ENCODE measurements around the gene KCNQ1OT1.

The KCNQ1OT1 gene

DNA sequence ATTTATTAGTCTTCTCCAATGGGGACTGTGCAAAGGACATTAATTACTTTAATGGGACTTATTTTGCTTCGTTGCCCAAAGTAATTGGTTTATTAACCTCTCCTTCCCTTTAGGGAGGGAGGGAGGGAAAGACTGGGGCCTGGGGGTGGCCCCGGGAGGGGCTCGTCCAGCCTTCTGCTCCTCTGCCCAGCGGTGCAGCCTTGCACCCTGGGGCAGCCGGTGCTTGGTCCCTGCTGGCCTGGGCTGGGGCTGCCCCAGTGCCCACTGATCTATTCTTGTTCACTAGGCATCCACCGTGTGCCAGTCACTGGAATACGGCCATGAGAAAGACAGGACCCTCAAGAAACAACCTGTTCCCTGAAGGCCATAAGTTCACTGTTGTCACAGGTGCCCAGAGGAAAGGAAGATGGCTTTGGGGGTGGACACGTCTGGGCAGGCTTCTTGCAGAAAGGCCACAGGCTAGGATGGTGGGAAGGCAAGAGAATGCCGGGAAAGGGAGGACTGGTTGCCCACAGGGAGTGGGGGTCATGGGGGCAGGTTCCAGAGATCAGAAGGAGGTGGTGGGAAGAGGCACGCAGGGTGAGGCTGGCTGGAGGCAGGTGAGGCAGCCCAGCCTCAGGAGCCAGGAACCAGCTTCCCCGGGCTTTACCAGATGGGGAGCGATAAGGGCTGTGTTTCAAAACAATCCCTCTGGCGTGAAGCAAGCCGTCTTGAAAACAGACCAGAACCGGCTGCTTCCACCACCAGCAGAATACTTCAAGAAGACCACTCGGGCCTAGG, 47.6 kb upstream of the KCNQ1OT1 start:
- no peaks in the 10 kb centered on the region for H4K20me1 ChIP-seq (ENCODE audit: insufficient read depth, low read length)
- no peaks in the 10 kb centered on the region for H3K9me3 ChIP-seq (ENCODE audit: insufficient read depth, low read length)
- no peaks in the 10 kb centered on the region for H3K36me3 ChIP-seq (replicated peaks; ENCODE audit: low read depth, low read length)
- H2AFZ ChIP-seq (ENCODE audit: low read depth, low read length), result no peak overlapping the region
- H3K9ac ChIP-seq (ENCODE audit: low read length), result no peak overlapping the region
- H3K4me3 ChIP-seq (ENCODE audit: low read length), result no peak overlapping the region
- no peak for TF ChIP-seq EZH2phosphoT487 (IDR thresholded peaks at IDR 0.05; ENCODE audit: low read depth)
- TF ChIP-seq, protein P1, sequence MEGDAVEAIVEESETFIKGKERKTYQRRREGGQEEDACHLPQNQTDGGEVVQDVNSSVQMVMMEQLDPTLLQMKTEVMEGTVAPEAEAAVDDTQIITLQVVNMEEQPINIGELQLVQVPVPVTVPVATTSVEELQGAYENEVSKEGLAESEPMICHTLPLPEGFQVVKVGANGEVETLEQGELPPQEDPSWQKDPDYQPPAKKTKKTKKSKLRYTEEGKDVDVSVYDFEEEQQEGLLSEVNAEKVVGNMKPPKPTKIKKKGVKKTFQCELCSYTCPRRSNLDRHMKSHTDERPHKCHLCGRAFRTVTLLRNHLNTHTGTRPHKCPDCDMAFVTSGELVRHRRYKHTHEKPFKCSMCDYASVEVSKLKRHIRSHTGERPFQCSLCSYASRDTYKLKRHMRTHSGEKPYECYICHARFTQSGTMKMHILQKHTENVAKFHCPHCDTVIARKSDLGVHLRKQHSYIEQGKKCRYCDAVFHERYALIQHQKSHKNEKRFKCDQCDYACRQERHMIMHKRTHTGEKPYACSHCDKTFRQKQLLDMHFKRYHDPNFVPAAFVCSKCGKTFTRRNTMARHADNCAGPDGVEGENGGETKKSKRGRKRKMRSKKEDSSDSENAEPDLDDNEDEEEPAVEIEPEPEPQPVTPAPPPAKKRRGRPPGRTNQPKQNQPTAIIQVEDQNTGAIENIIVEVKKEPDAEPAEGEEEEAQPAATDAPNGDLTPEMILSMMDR (IDR thresholded peaks at IDR 0.05; ENCODE audit: low read depth, low read length), result no peak
- H3K27me3 ChIP-seq (ENCODE audit: low read depth, low read length), result no peaks in the 10 kb centered on the region
- no peaks in the 10 kb centered on the region for H3K79me2 ChIP-seq (ENCODE audit: low read length)
- no peaks in the 10 kb centered on the region for H3K4me1 ChIP-seq (ENCODE audit: low read length)
- H3K4me2 ChIP-seq (ENCODE audit: low read length), result no peak overlapping the region
- no peak overlapping the region for H3K27ac ChIP-seq (ENCODE audit: low read length)

DNA sequence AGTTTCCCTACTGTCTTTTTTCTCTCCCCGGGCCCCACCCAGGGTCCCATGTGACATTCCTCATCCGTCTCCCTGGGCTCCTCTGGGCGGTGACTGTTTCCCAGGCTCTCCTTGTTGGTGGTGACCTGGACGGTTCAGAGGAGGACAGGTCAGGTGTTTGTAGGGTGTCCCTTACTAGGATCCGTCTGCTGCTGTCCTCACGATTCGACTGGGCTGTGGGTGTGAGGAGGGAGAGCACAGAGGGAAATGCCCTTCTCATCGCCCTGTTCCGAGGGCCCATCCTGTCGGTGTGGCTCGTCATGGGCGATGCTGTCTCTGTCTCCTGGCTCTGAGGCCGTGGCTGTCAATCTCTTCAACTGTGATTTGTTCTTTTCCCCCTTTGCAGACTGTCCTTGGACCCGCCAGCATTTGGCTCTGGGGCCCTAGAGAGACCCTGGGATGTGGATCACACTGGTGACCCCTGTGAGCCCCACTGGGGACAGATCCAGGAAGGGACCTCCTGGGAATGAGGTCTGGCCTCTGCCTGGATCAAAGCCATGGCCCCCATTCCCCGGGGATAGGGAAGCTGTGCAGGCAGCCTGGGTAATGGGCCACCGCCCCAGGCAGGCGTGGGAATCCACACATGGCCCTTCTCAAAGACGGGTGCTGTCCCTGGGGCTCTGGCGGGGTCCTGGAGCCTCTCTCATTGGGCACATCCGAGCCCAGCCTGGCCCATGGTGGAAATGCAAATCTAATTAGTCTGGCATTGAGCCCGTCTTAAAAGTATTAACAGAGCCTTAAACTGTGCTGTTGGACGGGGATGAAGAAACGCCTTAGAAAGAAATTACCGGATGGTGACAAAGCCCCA, 46.8 kb upstream of the KCNQ1OT1 start:
- Histone ChIP-seq H3K9me3 (ENCODE audit: insufficient read depth, low read length) (no peaks in the 10 kb centered on the region), H2AFZ (ENCODE audit: low read depth, low read length) (no peak overlapping the region), H3K36me3 (replicated peaks; ENCODE audit: low read depth, low read length) (no peaks in the 10 kb centered on the region), H3K9ac (ENCODE audit: low read length) (no peak overlapping the region), H3K27ac (ENCODE audit: low read length) (no peak overlapping the region), H3K4me1 (ENCODE audit: low read length) (no peaks in the 10 kb centered on the region), H3K27me3 (ENCODE audit: low read depth, low read length) (no peaks in the 10 kb centered on the region), H3K4me2 (ENCODE audit: low read length) (no peak overlapping the region), H4K20me1 (ENCODE audit: insufficient read depth, low read length) (no peaks in the 10 kb centered on the region), H3K79me2 (ENCODE audit: low read length) (no peaks in the 10 kb centered on the region), H3K4me3 (ENCODE audit: low read length) (no peak overlapping the region)
- TF ChIP-seq, protein P1 (IDR thresholded peaks at IDR 0.05; ENCODE audit: low read depth, low read length), result no peak
- no peak for TF ChIP-seq EZH2phosphoT487 (IDR thresholded peaks at IDR 0.05; ENCODE audit: low read depth)

DNA sequence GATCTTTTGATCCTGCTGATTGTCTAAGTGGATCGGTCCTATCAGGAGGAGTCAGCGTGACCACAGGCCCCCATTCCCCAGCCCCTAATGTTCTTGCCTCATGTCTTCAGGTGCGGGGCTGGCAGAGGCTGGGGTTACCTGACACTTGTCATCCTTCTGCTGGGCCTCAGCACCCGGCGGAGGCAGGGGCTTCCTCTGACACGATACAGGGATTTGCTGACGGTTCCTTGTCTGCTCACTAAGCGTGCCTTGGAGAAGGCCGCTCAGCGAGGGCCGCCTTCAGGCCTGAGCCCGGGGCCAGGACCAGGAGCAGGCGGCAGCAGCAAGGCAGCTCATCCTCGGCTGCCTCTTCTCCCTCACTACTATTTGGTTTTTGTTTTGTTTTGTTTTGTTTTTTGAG, 45.7 kb upstream of the KCNQ1OT1 start:
- TF ChIP-seq EZH2phosphoT487 (IDR thresholded peaks at IDR 0.05; ENCODE audit: low read depth), result no peak
- TF ChIP-seq, protein P1 (IDR thresholded peaks at IDR 0.05; ENCODE audit: low read depth, low read length), result no peak
- no peaks in the 10 kb centered on the region for H3K9me3 ChIP-seq (ENCODE audit: insufficient read depth, low read length)
- H3K27me3 ChIP-seq (ENCODE audit: low read depth, low read length), result no peaks in the 10 kb centered on the region

DNA sequence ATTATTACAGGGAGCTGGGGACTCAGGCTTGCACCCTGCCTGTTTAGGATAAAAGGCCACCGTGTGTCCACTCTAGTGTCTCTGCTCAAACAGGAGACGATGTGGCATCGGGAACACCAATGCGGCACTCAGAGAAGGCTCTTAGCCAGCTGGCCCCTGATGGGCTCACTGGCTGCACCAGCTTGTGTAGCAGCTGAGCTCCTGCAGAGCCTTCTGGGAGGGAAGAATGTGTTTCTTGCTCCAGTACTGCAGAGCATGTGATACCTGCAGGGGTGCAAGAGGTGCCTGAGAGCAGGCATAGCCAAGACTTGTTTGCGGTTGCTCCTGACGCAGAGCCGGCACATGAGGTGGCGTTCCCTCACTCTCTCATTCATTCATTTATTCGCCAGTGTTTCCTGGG, 44.4 kb upstream of the KCNQ1OT1 start:
- Histone ChIP-seq H3K9me3 (ENCODE audit: insufficient read depth, low read length) (no peaks in the 10 kb centered on the region), H3K79me2 (ENCODE audit: low read length) (no peaks in the 10 kb centered on the region), H3K4me3 (ENCODE audit: low read length) (no peak overlapping the region), H3K4me2 (ENCODE audit: low read length) (no peak overlapping the region), H2AFZ (ENCODE audit: low read depth, low read length) (no peak overlapping the region), H3K27me3 (ENCODE audit: low read depth, low read length) (no peaks in the 10 kb centered on the region), H3K36me3 (replicated peaks; ENCODE audit: low read depth, low read length) (no peaks in the 10 kb centered on the region), H3K9ac (ENCODE audit: low read length) (no peak overlapping the region), H3K27ac (ENCODE audit: low read length) (no peak overlapping the region), H4K20me1 (ENCODE audit: insufficient read depth, low read length) (no peaks in the 10 kb centered on the region), H3K4me1 (ENCODE audit: low read length) (no peaks in the 10 kb centered on the region)
- TF ChIP-seq EZH2phosphoT487 (IDR thresholded peaks at IDR 0.05; ENCODE audit: low read depth), result no peak
- TF ChIP-seq, protein P1 (IDR thresholded peaks at IDR 0.05; ENCODE audit: low read depth, low read length), result no peak

More for the DNA sequence above, 45.7 kb upstream of the KCNQ1OT1 start:
- Histone ChIP-seq H3K36me3 (replicated peaks; ENCODE audit: low read depth, low read length) (no peaks in the 10 kb centered on the region), H3K4me1 (ENCODE audit: low read length) (no peaks in the 10 kb centered on the region), H3K79me2 (ENCODE audit: low read length) (no peaks in the 10 kb centered on the region), H2AFZ (ENCODE audit: low read depth, low read length) (no peak overlapping the region), H3K9ac (ENCODE audit: low read length) (no peak overlapping the region), H3K4me2 (ENCODE audit: low read length) (no peak overlapping the region), H3K27ac (ENCODE audit: low read length) (no peak overlapping the region), H4K20me1 (ENCODE audit: insufficient read depth, low read length) (no peaks in the 10 kb centered on the region), H3K4me3 (ENCODE audit: low read length) (no peak overlapping the region)

Data from OCI-LY3 (cell line).